GM20000 (cell line): ENCODE measurements around the gene WWP2.
"Not testable (repeated sequence)": the region's sequence is repeated elsewhere in the genome, so short reads cannot be mapped to it uniquely, and the experiment has no call there.

Source experiments
- DNase-seq: peaks from one replicate; pipeline ENCODE4 v3.0.0; 2012; ENCODE audit warnings: low spot score

Gene WWP2

GRCh38 chr16:69967688-69968087 is 205.6 kb downstream of the WWP2 start:
- not testable (repeated sequence) for DNase-seq

- DNase-seq: not testable (repeated sequence)
Observed at GRCh38 chr16:69968125-69968524, 206.0 kb downstream of the WWP2 start.

- DNase-seq: not testable (repeated sequence)
Observed at GRCh38 chr16:69969657-69970056, 207.5 kb downstream of the WWP2 start.

GRCh38 chr16:69972120-69972519 is 210.0 kb downstream of the WWP2 start:
- not testable (repeated sequence) for DNase-seq

- DNase-seq: not testable (repeated sequence)
Observed at GRCh38 chr16:69972935-69973334, 210.8 kb downstream of the WWP2 start.

GRCh38 chr16:69985196-69985595 is 223.1 kb downstream of the WWP2 start:
- DNase-seq: not testable (repeated sequence)
